IMR-90 (cell line): ENCODE data around the gene FBRSL1. TPM values are rescaled to one million over a fixed set of nuclear protein-coding genes. Genes with fewer than 3 reads are reported as not detected.

Experiments used
- ATAC-seq: fragments of 200-7000 bp; cut with Tn5 transposase; 2 replicates; pipeline ENCODE4 v1.9.1; 2020; ENCODE audit warnings: low read depth, mild to moderate bottlenecking, moderate library complexity
- BruUV-seq: library from RNA; stranded (reverse); fragments of 400-500 nt; replicated peaks from 2 replicates; lab custom pipeline; 2021; lab: Mats Ljungman, UMichigan
- CTCF ChIA-PET: fragments of 300-600 bp; formaldehyde crosslinking; extraction: SDS; loops from one replicate; lab custom pipeline; 2021; ENCODE audit warnings: antibody characterized with exemption; lab: Yijun Ruan, JAX
- POLR2A ChIA-PET: fragments of 300-600 bp; sonication (Branson Sonifier 250); formaldehyde crosslinking; loops from one replicate; lab custom pipeline; 2022; ENCODE audit warnings: antibody characterized with exemption; ENCODE audit not compliant: unreplicated experiment; lab: Charles Lee
- DNase-seq: peaks from one replicate; pipeline ENCODE4 v3.0.0; 2013
- H2AFZ ChIP-seq: replicated peaks from 2 replicates; pipeline ENCODE3; 2013; ENCODE audit warnings: low read length, mild to moderate bottlenecking; ENCODE audit not compliant: poor library complexity
- H2AK5ac ChIP-seq: 2 replicates; pipeline ENCODE4 v1.6.1; 2013; ENCODE audit warnings: low read depth, low read length, inconsistent platforms
- H2AK9ac ChIP-seq: replicated peaks from 2 replicates; pipeline ENCODE3; 2013; ENCODE audit warnings: mild to moderate bottlenecking, low read depth, low read length, moderate library complexity; ENCODE audit not compliant: poor library complexity
- H2BK120ac ChIP-seq: 2 replicates; pipeline ENCODE4 v1.6.1; 2013; ENCODE audit warnings: low read depth, low read length, inconsistent platforms
- H2BK15ac ChIP-seq: 3 replicates; pipeline ENCODE4 v1.6.1; 2013; ENCODE audit warnings: low read depth, low read length, inconsistent platforms
- H2BK20ac ChIP-seq: 2 replicates; pipeline ENCODE4 v1.6.1; 2013; ENCODE audit warnings: low read depth, mild to moderate bottlenecking, inconsistent platforms, low read length, moderate library complexity
- H2BK5ac ChIP-seq: 2 replicates; pipeline ENCODE4 v1.6.1; 2013; ENCODE audit warnings: mild to moderate bottlenecking, low read depth, low read length, inconsistent platforms; ENCODE audit not compliant: poor library complexity, severe bottlenecking
- H3K14ac ChIP-seq: replicated peaks from 2 replicates; pipeline ENCODE4 v1.6.1; 2013; ENCODE audit warnings: low read depth, low read length, inconsistent platforms
- H3K18ac ChIP-seq: 2 replicates; pipeline ENCODE4 v1.6.1; 2013; ENCODE audit warnings: low read depth, low read length, control low read depth
- H3K23ac ChIP-seq: 2 replicates; pipeline ENCODE4 v1.6.1; 2013; ENCODE audit warnings: low read depth, low read length, inconsistent platforms
- H3K27ac ChIP-seq: 2 replicates; pipeline ENCODE4 v1.5.1; 2013; ENCODE audit warnings: mild to moderate bottlenecking, control low read depth, low read length; ENCODE audit not compliant: insufficient read depth
- H3K27me3 ChIP-seq: 2 replicates; pipeline ENCODE4 v1.6.1; 2013; ENCODE audit warnings: low read length; ENCODE audit not compliant: control insufficient read depth, insufficient read depth
- H3K36me3 ChIP-seq: 2 replicates; pipeline ENCODE4 v1.6.1; 2013; ENCODE audit warnings: low read length, mixed read lengths; ENCODE audit not compliant: control insufficient read depth, insufficient read depth
- H3K4ac ChIP-seq: 2 replicates; pipeline ENCODE4 v1.6.1; 2013; ENCODE audit warnings: low read depth, low read length, inconsistent platforms
- H3K4me1 ChIP-seq: 2 replicates; pipeline ENCODE4 v1.6.1; 2013; ENCODE audit warnings: low read length, mixed read lengths; ENCODE audit not compliant: control insufficient read depth, insufficient read depth
- H3K4me2 ChIP-seq: 2 replicates; pipeline ENCODE4 v1.6.1; 2013; ENCODE audit warnings: low read depth, mild to moderate bottlenecking, control low read depth, low read length, moderate library complexity
- H3K4me3 ChIP-seq: 2 replicates; pipeline ENCODE4 v1.5.1; 2013; ENCODE audit warnings: low read depth, mild to moderate bottlenecking, control low read depth, low read length, moderate library complexity; ENCODE audit not compliant: insufficient read depth
- H3K56ac ChIP-seq: 2 replicates; pipeline ENCODE4 v1.6.1; 2013; ENCODE audit warnings: low read length, inconsistent platforms; ENCODE audit not compliant: insufficient read depth; ENCODE audit errors: extremely low read depth
- H3K79me1 ChIP-seq, 2 experiments: 2 replicates each; pipeline ENCODE4 v1.6.1; 2013; ENCODE audit warnings: low read length in 2 of 2, inconsistent platforms in 1 of 2, low read depth in 1 of 2
- H3K9ac ChIP-seq: 2 replicates; pipeline ENCODE4 v1.6.1; 2013; ENCODE audit warnings: low read depth, low read length, control low read depth
- H3K9me1 ChIP-seq: 2 replicates; pipeline ENCODE4 v1.6.1; 2013; ENCODE audit warnings: low read length, inconsistent platforms; ENCODE audit not compliant: insufficient read depth
- H3K9me3 ChIP-seq: 2 replicates; pipeline ENCODE4 v1.6.1; 2013; ENCODE audit warnings: low read length; ENCODE audit not compliant: control insufficient read depth, insufficient read depth
- H4K20me1 ChIP-seq: 2 replicates; pipeline ENCODE4 v1.6.1; 2013; ENCODE audit warnings: low read length, inconsistent platforms; ENCODE audit not compliant: insufficient read depth
- H4K5ac ChIP-seq: 2 replicates; pipeline ENCODE4 v1.6.1; 2013; ENCODE audit warnings: mild to moderate bottlenecking, low read depth, low read length, control low read depth
- H4K8ac ChIP-seq, 2 experiments: 2 replicates each; pipeline ENCODE4 v1.6.1; 2013; ENCODE audit warnings: low read depth in 2 of 2, low read length in 2 of 2, control low read depth in 1 of 2, inconsistent platforms in 1 of 2
- H4K91ac ChIP-seq: 2 replicates; pipeline ENCODE4 v1.6.1; 2013; ENCODE audit warnings: low read depth, low read length, inconsistent platforms; ENCODE audit not compliant: insufficient read depth
- CEBPB ChIP-seq: IDR thresholded peaks from 2 replicates; pipeline ENCODE4 v1.6.1; 2012; ENCODE audit warnings: low read depth, low read length, improper control_type of control experiment
- CTCF ChIP-seq: conservative IDR thresholded peaks from 2 replicates; pipeline ENCODE4 v1.5.1; 2012; ENCODE audit warnings: mild to moderate bottlenecking, low read depth, low read length, improper control_type of control experiment
- ELK1 ChIP-seq: fragments of 150-350 bp; IDR thresholded peaks from 2 replicates; pipeline ENCODE4 v1.6.1; 2016; ENCODE audit warnings: low read depth, mild to moderate bottlenecking, low read length, moderate library complexity, borderline replicate concordance
- MXI1 ChIP-seq: IDR thresholded peaks from 2 replicates; pipeline ENCODE4 v1.6.1; 2012; ENCODE audit warnings: low read depth, mild to moderate bottlenecking, low read length, moderate library complexity, borderline replicate concordance
- RCOR1 ChIP-seq: IDR thresholded peaks from 2 replicates; pipeline ENCODE4 v1.6.1; 2012; ENCODE audit warnings: mild to moderate bottlenecking, low read length, improper control_type of control experiment; ENCODE audit not compliant: insufficient replicate concordance
- RFX5 ChIP-seq: IDR thresholded peaks from 2 replicates; pipeline ENCODE4 v1.8.0; 2012; ENCODE audit warnings: low read depth, mild to moderate bottlenecking, low read length, moderate library complexity
- SMC3 ChIP-seq: fragments of 150-350 bp; IDR thresholded peaks from 2 replicates; pipeline ENCODE4 v1.6.1; 2016; ENCODE audit warnings: low read depth, mild to moderate bottlenecking, antibody characterized with exemption, low read length, moderate library complexity
- WGBS, 2 experiments: methylation state at CpG; one replicate each; pipeline versions ENCODE4 v1.1.5 to v1.1.7; 2013; ENCODE audit warnings: missing lambda C conversion rate in 2 of 2; ENCODE audit not compliant: insufficient read length in 1 of 2; ENCODE audit errors: extremely low coverage in 2 of 2; 5-methylcytosine and 5-hydroxymethylcytosine counted together
- dilution Hi-C: fragments of 300-500 bp; cut with HindIII; formaldehyde crosslinking; loops from one replicate; pipeline ENCODE4 v1.14.3; 2018; ENCODE audit warnings: low sequenced_read_pairs; ENCODE audit not compliant: unreplicated experiment
- in situ Hi-C: fragments of 300-500 bp; cut with MboI; formaldehyde crosslinking; loops from 3 replicates; pipeline ENCODE4 v1.14.3; 2019; ENCODE audit warnings: low sequenced_read_pairs, inconsistent platforms, mixed read lengths
- intact Hi-C: fragments of 100-400 bp; cut with micrococcal nuclease; formaldehyde crosslinking; loops from 2 replicates; pipeline ENCODE4 v1.10.0; 2022
- polyA plus RNA-seq, 3 experiments: library from polyadenylated mRNA; depleted of rRNA; stranded (reverse); fragments of >200 nt; gene quantifications; 2 replicates each; pipeline ENCODE4 v1.2.3, GENCODE V29; 2012; ENCODE audit warnings: low replicate concordance in 1 of 3
- total RNA-seq: library from RNA; depleted of rRNA; stranded (reverse); fragments of >200 nt; gene quantifications from 2 replicates; pipeline ENCODE4 v1.2.3, GENCODE V29; 2012

The FBRSL1 gene
- total and polyA plus RNA-seq, 2 of the 4 experiments (the other 2 are of a cell fraction) = 0.36 to 10.8 TPM

GRCh38 chr12:132483208-132483607 is 6.7 kb upstream of the FBRSL1 start:
- CTCF ChIA-PET = no interaction called here
- in situ Hi-C loops = no loop called here
- POLR2A ChIA-PET = no interaction called here

More at GRCh38 chr12:132483208-132483607, 6.7 kb upstream of the FBRSL1 start:
- WGBS, 2 experiments = 99% methylated on average over 14 of the region's 27 CpGs; no CpG with 5 or more reads in 1 of the 2 experiments
- no TSS peak for BruUV-seq
- H3K23ac ChIP-seq = no peak overlapping the region
- H4K20me1 ChIP-seq = no peaks in the 10 kb centered on the region
- no peak overlapping the region for H2BK5ac ChIP-seq
- H3K4me1 ChIP-seq = no peaks in the 10 kb centered on the region
- H3K56ac ChIP-seq = no peak overlapping the region
- no peak overlapping the region for H3K4me3 ChIP-seq
- H3K9me1 ChIP-seq = no peaks in the 10 kb centered on the region
- ATAC-seq = no peak
- H3K27ac ChIP-seq = no peak overlapping the region
- H2BK120ac ChIP-seq = no peak overlapping the region
- H3K79me1 ChIP-seq = no peaks in the 10 kb centered on the region
- H3K9me3 ChIP-seq = no peaks in the 10 kb centered on the region
- no peak for DNase-seq
- H3K18ac ChIP-seq = no peak overlapping the region
- no peak overlapping the region for H2AK5ac ChIP-seq
- no peak overlapping the region for H3K4me2 ChIP-seq
- H4K91ac ChIP-seq = no peak overlapping the region
- H2BK15ac ChIP-seq = no peak overlapping the region
- H3K14ac ChIP-seq = no peak overlapping the region
- intact Hi-C loops = no loop called here
- no peak overlapping the region for H3K4ac ChIP-seq
- H4K8ac ChIP-seq = no peak overlapping the region
- H3K9ac ChIP-seq = no peak overlapping the region
- no peak overlapping the region for H2AK9ac ChIP-seq
- no peak for TF ChIP-seq CEBPB
- no peak for TF ChIP-seq RFX5
- TF ChIP-seq MXI1 = no peak
- no peak for TF ChIP-seq SMC3
- no peak for TF ChIP-seq ELK1
- no peak for TF ChIP-seq RCOR1
- TF ChIP-seq CTCF = no peak
- no peak overlapping the region for H4K5ac ChIP-seq
- H3K36me3 ChIP-seq = no peaks in the 10 kb centered on the region
- dilution Hi-C loops = no loop called here
- no peak overlapping the region for H2BK20ac ChIP-seq
- H2AFZ ChIP-seq = no peak overlapping the region
- peaks cover 24% of the 10 kb centered on the region for H3K27me3 ChIP-seq
